HG03045 (cell line): ENCODE results near the gene ZCCHC18.

Experiments
- ATAC-seq: cut with Tn5 transposase; IDR thresholded peaks from one replicate; pipeline ENCODE4 v1.9.1; 2021; ENCODE audit warnings: mild to moderate bottlenecking, moderate library complexity; ENCODE audit not compliant: unreplicated experiment

The ZCCHC18 gene

DNA sequence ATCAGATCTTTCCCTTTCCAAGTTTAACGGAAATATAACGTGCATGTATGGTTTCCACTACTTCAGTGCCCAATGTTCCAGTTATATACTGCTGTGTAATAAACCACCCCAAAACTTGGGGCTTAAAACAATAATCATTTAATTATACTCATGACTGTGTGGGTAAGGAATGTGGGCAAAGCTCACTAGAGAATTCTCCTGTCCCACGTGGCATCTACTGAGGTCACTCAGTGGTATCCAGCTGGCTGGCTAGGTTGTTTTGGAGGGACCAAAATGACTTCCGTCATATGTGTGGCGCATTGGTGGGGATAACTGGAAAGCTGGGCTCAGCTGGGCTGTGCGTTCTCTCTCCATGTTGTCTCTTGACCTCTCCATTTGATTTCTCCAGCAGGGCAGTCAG, 18.5 kb downstream of the ZCCHC18 start:
- ATAC-seq = no peak

DNA sequence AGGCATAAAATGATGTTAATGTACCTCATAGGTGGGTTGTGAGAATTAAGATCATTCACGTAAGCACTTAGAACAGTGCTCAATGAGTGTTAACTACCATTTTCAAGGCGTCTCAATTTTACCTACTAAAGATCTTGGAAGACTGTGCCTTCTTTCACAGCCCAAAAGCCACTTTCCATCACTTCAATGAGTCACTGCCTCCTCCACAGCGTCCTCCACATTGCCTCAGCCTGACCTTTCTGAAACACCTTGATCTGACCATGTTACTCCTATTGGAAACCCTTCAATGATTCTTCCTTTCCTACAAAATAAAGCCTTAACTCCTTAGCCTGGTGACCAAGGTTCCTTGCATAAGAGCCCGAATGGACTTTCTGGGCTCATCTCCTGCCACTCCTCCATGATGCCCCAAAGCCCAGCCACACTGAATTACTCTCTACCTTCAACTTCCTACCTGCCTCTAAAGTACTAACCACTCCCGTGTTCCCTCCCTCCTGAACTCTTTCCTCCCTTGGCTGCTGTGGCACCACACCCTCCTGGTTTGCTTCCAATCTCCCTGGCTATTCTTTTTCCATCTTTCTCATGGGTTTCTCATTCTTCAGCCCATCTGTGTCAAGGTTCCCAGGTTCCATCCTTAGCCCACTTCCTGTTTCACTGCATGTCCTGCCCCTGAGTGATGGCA, 22.4 kb downstream of the ZCCHC18 start:
- ATAC-seq = no peak

DNA sequence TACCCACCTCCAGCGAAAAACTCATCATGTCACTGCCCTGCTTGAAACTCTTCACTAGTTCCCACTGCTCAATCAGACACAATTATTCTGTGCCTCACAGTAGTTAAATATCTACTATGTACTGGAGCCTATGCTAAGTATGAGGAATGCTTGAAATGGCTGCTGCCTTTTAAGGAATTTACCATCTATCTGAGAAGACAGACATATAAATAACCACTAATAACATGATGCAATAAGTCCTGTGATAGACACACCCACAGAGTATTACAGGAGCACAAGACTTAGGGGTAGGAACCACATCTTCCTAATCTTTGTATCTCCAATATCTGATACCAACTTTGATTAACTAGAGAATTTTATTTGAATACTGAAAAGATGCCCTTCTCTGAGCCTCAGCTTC, 23.4 kb downstream of the ZCCHC18 start:
- ATAC-seq = no peak

- ATAC-seq = no peak
These were observed 24.1 kb downstream of the ZCCHC18 start for GRCh38 chrX:104136241-104137019.

DNA sequence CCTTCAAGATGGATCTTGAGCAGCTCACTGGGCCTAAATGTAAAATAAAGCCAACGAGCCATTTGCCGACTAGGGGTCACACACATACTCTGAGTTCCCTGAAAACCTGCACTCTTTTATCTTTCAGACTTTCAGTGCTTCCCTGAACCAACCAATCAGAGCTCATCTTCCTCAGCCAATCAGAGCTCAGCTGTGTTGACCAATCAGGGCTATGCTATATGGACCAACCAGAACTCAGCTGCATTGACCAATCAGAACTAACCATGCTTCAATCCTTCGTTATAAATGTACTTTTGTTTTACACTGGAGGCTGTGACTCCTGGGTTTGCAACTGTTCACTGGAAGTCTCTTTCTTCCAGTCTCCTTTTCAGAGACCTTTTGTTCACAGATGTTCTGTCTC, 25.2 kb downstream of the ZCCHC18 start:
- ATAC-seq = no peak

- no peak for ATAC-seq
These were observed 28.9 kb downstream of the ZCCHC18 start for GRCh38 chrX:104141087-104141760.

DNA sequence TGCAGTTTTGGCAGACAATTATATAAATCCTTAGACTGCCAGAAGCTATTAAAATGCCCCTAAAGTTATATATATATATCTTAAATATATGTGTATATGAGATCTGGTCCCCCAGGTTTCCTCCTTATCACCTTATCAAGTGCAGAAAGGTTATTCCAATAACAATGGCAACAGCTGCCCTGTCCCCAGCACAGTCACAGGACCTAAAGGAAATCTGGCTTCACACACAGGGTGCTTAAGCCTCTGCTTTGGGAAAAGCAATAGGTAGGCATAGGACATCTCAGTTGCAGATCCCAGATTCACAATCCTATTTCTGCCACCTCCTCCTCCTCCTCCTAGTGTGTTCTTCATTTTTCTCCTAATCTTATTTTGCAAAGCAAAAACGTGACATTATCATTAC, 38.7 kb downstream of the ZCCHC18 start:
- ATAC-seq = no peak

GRCh38 chrX:104156630-104157529, 44.6 kb downstream of the ZCCHC18 start, which contains the start of gene SLC25A53:
TSS of gene SLC25A53 (minus strand) at chrX:104157009. CDS start at chrX:104105257, 51,752 bp downstream.
- peak; percentile 94 for ATAC-seq
